K562 (cell line): ENCODE data around the gene MDM1. TPM values are rescaled to one million over a fixed set of nuclear protein-coding genes. Genes with fewer than 3 reads are reported as not detected.

Experiments
- CUX1 ChIP-seq: fragments of 200-800 bp; sonication (Bioruptor generic); IDR thresholded peaks from 2 replicates; pipeline ENCODE4 v1.6.1; 2016; ENCODE audit warnings: missing genetic modification characterization, missing compliant biosample characterization
- DACH1 ChIP-seq: fragments of 450-650 bp; IDR thresholded peaks from 2 replicates; pipeline ENCODE4 v1.6.1; 2018; ENCODE audit not compliant: partially characterized antibody
- HDAC1 ChIP-seq, 2 experiments: fragments of 450-650 bp; IDR thresholded peaks; 2 replicates each; pipeline ENCODE4 v1.6.1; 2016 to 2017; ENCODE audit warnings: inconsistent platforms in 1 of 2, mild to moderate bottlenecking in 1 of 2, moderate library complexity in 1 of 2
- MAZ ChIP-seq, 2 experiments: fragments of 450-650 bp in 1 of 2; sonication (generic) in 1 of 2; formaldehyde crosslinking; IDR thresholded peaks in 1 of 2; conservative IDR thresholded peaks in 1 of 2; 2 replicates each; pipeline versions ENCODE4 v1.4.0 to v1.5.0; 2020; ENCODE audit warnings: mild to moderate bottlenecking in 1 of 2, missing genetic modification reagents in 1 of 2
- MGA ChIP-seq: fragments of 450-650 bp; IDR thresholded peaks from 2 replicates; pipeline ENCODE4 v1.6.1; 2016; ENCODE audit warnings: mild to moderate bottlenecking, moderate library complexity
- NBN ChIP-seq: fragments of 450-650 bp; IDR thresholded peaks from 2 replicates; pipeline ENCODE4 v1.6.1; 2016; ENCODE audit warnings: low read depth, mild to moderate bottlenecking
- SMARCC2 ChIP-seq: fragments of 450-650 bp; IDR thresholded peaks from 2 replicates; pipeline ENCODE4 v1.6.1; 2017; ENCODE audit warnings: antibody characterized with exemption, moderate library complexity, mild to moderate bottlenecking, low read depth
- TFAP4 ChIP-seq: sonication (generic); formaldehyde crosslinking; IDR thresholded peaks from 2 replicates; pipeline ENCODE4 v1.8.0; 2022; ENCODE audit warnings: missing genetic modification reagents, mild to moderate bottlenecking, moderate library complexity, borderline replicate concordance
- ZNF184 ChIP-seq: sonication (generic); formaldehyde crosslinking; IDR thresholded peaks from 2 replicates; pipeline ENCODE4 v1.5.0; 2020; ENCODE audit warnings: missing genetic modification reagents
- polyA plus RNA-seq, 8 experiments: library from polyadenylated mRNA; depleted of rRNA in 4 of 8; stranded (reverse) in 5 of 8; unstranded in 3 of 8; fragments of >200 nt; fragmentation: Nextera tagmentation in 2 of 8; fragmentation: Illumina TruSeq in 1 of 8; extraction: Ambion mirVana in 2 of 8; extraction: Trizol in 1 of 8; gene quantifications; 2 replicates each; pipeline versions ENCODE4 v1.2.1 to v1.2.3, GENCODE V29; 2011 to 2014; ENCODE audit warnings: inconsistent platforms in 1 of 8, missing spikeins in 1 of 8
- total RNA-seq, 7 experiments: library from RNA; depleted of rRNA in 6 of 7; stranded (reverse); fragments of >200 nt in 6 of 7; fragmentation: Illumina TruSeq in 2 of 7; extraction: Trizol in 2 of 7; gene quantifications; 2 replicates each; pipeline versions ENCODE4 v1.2.1 to v1.2.3, GENCODE V29; 2011 to 2021; ENCODE audit warnings: low replicate concordance in 1 of 7

Gene MDM1
- total and polyA plus RNA-seq, 9 of the 15 experiments (the other 6 are each of a cell fraction or from before 2014, with no cell fraction given): 7.5 to 16.8 (median 13.1) TPM

GRCh38 chr12:68370006-68370590 lies 37.9 kb upstream of the MDM1 start (continued):
- TF ChIP-seq MGA (peak; percentile 74), SMARCC2 (no peak), DACH1 (no peak), HDAC1 (IDR thresholded peaks at IDR 0.05) (no peak), CUX1 (CRISPR knock-in tag) (no peak), TFAP4 (CRISPR knock-in tag) (peak; percentile 52; the same call in 1 of the 2 replicates), MAZ (CRISPR knock-in tag; conservative IDR thresholded peaks at IDR 0.05 in 1 of 2, IDR thresholded peaks at IDR 0.05 in 1 of 2) (peak in 1 of 2 experiments; percentile 57; a peak in 1 of 4 replicates), ZNF184 (CRISPR knock-in tag) (no peak), NBN (no peak)
